BE2C (cell line): ENCODE results near the gene WNT5B.
A peak's percentile ranks its signal among the peaks of the same experiment; 100 is the strongest.

Experiments used
- DNase-seq: peaks from one replicate; pipeline ENCODE4 v3.0.0-alpha.2; 2020
- H3K27me3 ChIP-seq: fragments of 250-450 bp; sonication (Bioruptor Pico); 2 replicates; pipeline ENCODE4 v1.5.1; 2020; ENCODE audit warnings: mild to moderate bottlenecking
- H3K36me3 ChIP-seq: fragments of 250-450 bp; sonication (Bioruptor Pico); 2 replicates; pipeline ENCODE4 v1.5.1; 2020; ENCODE audit warnings: mild to moderate bottlenecking
- H3K4me1 ChIP-seq: fragments of 250-450 bp; sonication (Bioruptor Pico); 2 replicates; pipeline ENCODE4 v1.5.1; 2020
- H3K4me3 ChIP-seq: 2 replicates; pipeline ENCODE4 v1.5.1; 2011; ENCODE audit warnings: low read depth, low read length
- H3K9me3 ChIP-seq: fragments of 250-450 bp; sonication (Bioruptor Pico); 2 replicates; pipeline ENCODE4 v1.5.1; 2020
- TF ChIP-seq, protein P1 (sequence below): IDR thresholded peaks from 2 replicates; pipeline ENCODE4 v1.5.1; 2012; ENCODE audit warnings: mild to moderate bottlenecking, low read depth, low read length

WNT5B gene

DNA sequence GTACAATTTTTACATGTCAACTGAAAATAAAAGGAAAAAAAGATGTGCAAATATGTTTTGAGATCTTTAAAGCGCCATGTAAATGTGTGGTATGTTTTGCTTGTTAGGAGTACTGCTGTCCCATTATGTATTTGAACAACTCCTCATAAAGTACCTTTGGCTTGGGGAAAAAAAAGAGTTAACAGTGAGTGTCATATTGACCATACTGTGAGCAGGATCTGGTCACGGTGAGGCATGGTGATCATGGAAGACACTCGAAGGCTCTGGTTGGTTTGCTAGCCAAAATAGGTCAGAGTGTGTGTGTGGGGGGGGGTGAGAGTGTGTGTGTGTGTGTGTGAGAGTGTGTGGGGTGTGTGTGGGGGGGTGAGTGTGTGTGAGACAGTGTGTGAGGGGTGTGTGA is 24.6 kb upstream of the WNT5B start:
- no peak overlapping the region for H3K4me3 ChIP-seq
- H3K36me3 ChIP-seq = no peaks in the 10 kb centered on the region
- H3K4me1 ChIP-seq = peaks cover 6% of the 10 kb centered on the region; the same call in 1 of the 2 replicates
- DNase-seq = no peak
- no peaks in the 10 kb centered on the region for H3K27me3 ChIP-seq
- no peaks in the 10 kb centered on the region for H3K9me3 ChIP-seq
- TF ChIP-seq, protein P1, sequence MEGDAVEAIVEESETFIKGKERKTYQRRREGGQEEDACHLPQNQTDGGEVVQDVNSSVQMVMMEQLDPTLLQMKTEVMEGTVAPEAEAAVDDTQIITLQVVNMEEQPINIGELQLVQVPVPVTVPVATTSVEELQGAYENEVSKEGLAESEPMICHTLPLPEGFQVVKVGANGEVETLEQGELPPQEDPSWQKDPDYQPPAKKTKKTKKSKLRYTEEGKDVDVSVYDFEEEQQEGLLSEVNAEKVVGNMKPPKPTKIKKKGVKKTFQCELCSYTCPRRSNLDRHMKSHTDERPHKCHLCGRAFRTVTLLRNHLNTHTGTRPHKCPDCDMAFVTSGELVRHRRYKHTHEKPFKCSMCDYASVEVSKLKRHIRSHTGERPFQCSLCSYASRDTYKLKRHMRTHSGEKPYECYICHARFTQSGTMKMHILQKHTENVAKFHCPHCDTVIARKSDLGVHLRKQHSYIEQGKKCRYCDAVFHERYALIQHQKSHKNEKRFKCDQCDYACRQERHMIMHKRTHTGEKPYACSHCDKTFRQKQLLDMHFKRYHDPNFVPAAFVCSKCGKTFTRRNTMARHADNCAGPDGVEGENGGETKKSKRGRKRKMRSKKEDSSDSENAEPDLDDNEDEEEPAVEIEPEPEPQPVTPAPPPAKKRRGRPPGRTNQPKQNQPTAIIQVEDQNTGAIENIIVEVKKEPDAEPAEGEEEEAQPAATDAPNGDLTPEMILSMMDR = no peak

GRCh38 chr12:1605129-1606020 is 23.7 kb upstream of the WNT5B start:
- DNase-seq = peak; percentile 78
- H3K4me1 ChIP-seq = peaks cover 6% of the 10 kb centered on the region; the same call in 1 of the 2 replicates
- H3K27me3 ChIP-seq = no peaks in the 10 kb centered on the region
- no peaks in the 10 kb centered on the region for H3K9me3 ChIP-seq
- TF ChIP-seq, protein P1 = peak; percentile 91
- H3K36me3 ChIP-seq = no peaks in the 10 kb centered on the region
- peak overlapping the region; percentile 67 for H3K4me3 ChIP-seq

GRCh38 chr12:1606021-1606622 is 22.9 kb upstream of the WNT5B start:
- Histone ChIP-seq H3K36me3 (no peaks in the 10 kb centered on the region), H3K27me3 (no peaks in the 10 kb centered on the region), H3K9me3 (no peaks in the 10 kb centered on the region), H3K4me1 (peaks cover 6% of the 10 kb centered on the region; the same call in 1 of the 2 replicates), H3K4me3 (peak overlapping the region; percentile 67)
- DNase-seq = peak; percentile 79
- TF ChIP-seq, protein P1 = no peak

- DNase-seq = no peak
- TF ChIP-seq, protein P1 = no peak
These were observed 20.9 kb upstream of the WNT5B start for GRCh38 chr12:1607940-1608712.

GRCh38 chr12:1608713-1609119 is 20.3 kb upstream of the WNT5B start:
- Histone ChIP-seq H3K4me1 (peaks cover 6% of the 10 kb centered on the region; the same call in 1 of the 2 replicates), H3K27me3 (no peaks in the 10 kb centered on the region), H3K9me3 (no peaks in the 10 kb centered on the region), H3K4me3 (no peak overlapping the region), H3K36me3 (no peaks in the 10 kb centered on the region)
- DNase-seq = no peak
- TF ChIP-seq, protein P1 = no peak

More at GRCh38 chr12:1607940-1608712, 20.9 kb upstream of the WNT5B start:
- Histone ChIP-seq H3K4me3 (no peak overlapping the region), H3K36me3 (no peaks in the 10 kb centered on the region), H3K27me3 (no peaks in the 10 kb centered on the region), H3K9me3 (no peaks in the 10 kb centered on the region), H3K4me1 (peaks cover 6% of the 10 kb centered on the region; the same call in 1 of the 2 replicates)
